GM19467 (cell line): Measurements from ENCODE around the gene MOB3B.

ENCODE experiments used
- ATAC-seq: cut with Tn5 transposase; IDR thresholded peaks from one replicate; pipeline ENCODE4 v1.9.1; 2021; ENCODE audit warnings: mild to moderate bottlenecking, moderate library complexity; ENCODE audit not compliant: unreplicated experiment

MOB3B gene

GRCh38 chr9:27344776-27345175 lies 184.8 kb downstream of the MOB3B start:
- ATAC-seq: no peak

- ATAC-seq: no peak
These were observed 187.9 kb downstream of the MOB3B start for GRCh38 chr9:27341545-27342294.

- no peak for ATAC-seq
These were observed 188.6 kb downstream of the MOB3B start for GRCh38 chr9:27340961-27341511.

- ATAC-seq: no peak
These were observed 189.3 kb downstream of the MOB3B start for GRCh38 chr9:27340285-27340674.

- no peak for ATAC-seq
These were observed 189.8 kb downstream of the MOB3B start for GRCh38 chr9:27339661-27340284.

- no peak for ATAC-seq
These were observed 191.1 kb downstream of the MOB3B start for GRCh38 chr9:27338527-27338903.

- no peak for ATAC-seq
These were observed 191.6 kb downstream of the MOB3B start for GRCh38 chr9:27337833-27338526.

- no peak for ATAC-seq
These were observed 192.4 kb downstream of the MOB3B start for GRCh38 chr9:27337236-27337635.

- ATAC-seq: no peak
These were observed 192.8 kb downstream of the MOB3B start for GRCh38 chr9:27336829-27337228.

GRCh38 chr9:27336126-27336525 lies 193.5 kb downstream of the MOB3B start:
- no peak for ATAC-seq

- ATAC-seq: no peak
These were observed 194.5 kb downstream of the MOB3B start for GRCh38 chr9:27335075-27335474.

GRCh38 chr9:27333241-27334052 lies 196.2 kb downstream of the MOB3B start:
- ATAC-seq: peak; percentile 75

GRCh38 chr9:27331393-27331792 lies 198.2 kb downstream of the MOB3B start:
- no peak for ATAC-seq

- ATAC-seq: no peak
These were observed 200.3 kb downstream of the MOB3B start for GRCh38 chr9:27329291-27329690.

GRCh38 chr9:27328483-27328882 lies 201.1 kb downstream of the MOB3B start:
- ATAC-seq: no peak

GRCh38 chr9:27311184-27311583 lies 218.4 kb downstream of the MOB3B start:
- ATAC-seq: no peak

GRCh38 chr9:27310582-27310981 lies 219.0 kb downstream of the MOB3B start:
- no peak for ATAC-seq

- no peak for ATAC-seq
These were observed 220.8 kb downstream of the MOB3B start for GRCh38 chr9:27308691-27309390.

- ATAC-seq: no peak
These were observed 225.1 kb downstream of the MOB3B start for GRCh38 chr9:27304521-27304920.

GRCh38 chr9:27303219-27303618 lies 226.4 kb downstream of the MOB3B start:
- no peak for ATAC-seq
